Measurements from ENCODE around the gene MLLT10.

DNA sequence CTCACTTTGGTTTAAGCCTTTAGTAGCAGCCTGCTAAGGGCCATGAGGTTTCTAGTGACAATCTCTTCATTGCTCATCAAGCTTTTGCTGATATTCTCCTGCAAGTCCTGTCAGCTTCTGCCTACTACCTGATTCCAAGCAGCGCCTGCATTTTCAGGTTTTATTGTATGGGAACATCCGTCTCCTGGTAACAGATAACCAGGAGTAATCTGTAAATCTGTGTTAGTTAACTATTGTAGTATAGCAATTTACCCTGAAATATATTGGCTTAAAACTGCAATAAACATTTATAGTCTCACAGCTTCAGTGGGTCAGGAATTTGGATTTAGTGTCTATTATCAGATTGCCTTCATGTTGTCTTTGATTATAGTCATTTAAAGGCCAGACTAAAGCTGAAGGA is 94.0 kb downstream of the MLLT10 start:
- TF ChIP-seq POLR2AphosphoS5 (IDR thresholded peaks at IDR 0.05; ENCODE audit: low read depth, low read length) (no peak), TAF1 (IDR thresholded peaks at IDR 0.05; ENCODE audit: borderline replicate concordance, low read depth, low read length) (no peak), POLR2A (IDR thresholded peaks at IDR 0.05; ENCODE audit: low read depth, low read length) (no peak)
